Rectal smooth muscle tissue (tissue), 1 donor: Measurements from ENCODE around the gene RPL36A.
A peak's percentile ranks its signal among the peaks of the same experiment; 100 is the strongest.

Experiments used
- H3K27ac ChIP-seq: one replicate; pipeline ENCODE4 v1.7.0; 2013; ENCODE audit warnings: low read depth, low read length, inconsistent platforms
- H3K27me3 ChIP-seq: one replicate; pipeline ENCODE4 v1.7.0; 2013; ENCODE audit warnings: low read length; ENCODE audit not compliant: control insufficient read depth, insufficient read depth
- H3K36me3 ChIP-seq: one replicate; pipeline ENCODE4 v1.7.0; 2013; ENCODE audit warnings: low read length; ENCODE audit not compliant: control insufficient read depth, insufficient read depth
- H3K4me1 ChIP-seq: one replicate; pipeline ENCODE4 v1.7.0; 2013; ENCODE audit warnings: low read length; ENCODE audit not compliant: control insufficient read depth, insufficient read depth
- H3K4me3 ChIP-seq: one replicate; pipeline ENCODE4 v1.7.0; 2013; ENCODE audit warnings: low read length
- H3K9ac ChIP-seq: one replicate; pipeline ENCODE4 v1.7.0; 2013; ENCODE audit warnings: low read length

The RPL36A gene

GRCh38 chrX:101370888-101371504 is 19.8 kb upstream of the RPL36A start:
- no peak overlapping the region for H3K27ac ChIP-seq
- no peaks in the 10 kb centered on the region for H3K36me3 ChIP-seq
- H3K4me3 ChIP-seq: no peak overlapping the region
- H3K4me1 ChIP-seq: no peaks in the 10 kb centered on the region
- H3K27me3 ChIP-seq: no peaks in the 10 kb centered on the region
- no peak overlapping the region for H3K9ac ChIP-seq

GRCh38 chrX:101377547-101377946 is 13.3 kb upstream of the RPL36A start:
- Histone ChIP-seq H3K9ac (no peak overlapping the region), H3K4me3 (no peak overlapping the region), H3K36me3 (no peaks in the 10 kb centered on the region), H3K4me1 (no peaks in the 10 kb centered on the region), H3K27me3 (peaks cover 3% of the 10 kb centered on the region), H3K27ac (no peak overlapping the region)

GRCh38 chrX:101383679-101384205 is 7.1 kb upstream of the RPL36A start:
- Histone ChIP-seq H3K9ac (no peak overlapping the region), H3K4me3 (no peak overlapping the region), H3K36me3 (no peaks in the 10 kb centered on the region), H3K27me3 (no peaks in the 10 kb centered on the region), H3K4me1 (no peaks in the 10 kb centered on the region), H3K27ac (no peak overlapping the region)

- Histone ChIP-seq H3K36me3 (no peaks in the 10 kb centered on the region), H3K4me3 (peak overlapping the region; percentile 4), H3K27ac (no peak overlapping the region), H3K9ac (no peak overlapping the region), H3K4me1 (no peaks in the 10 kb centered on the region), H3K27me3 (no peaks in the 10 kb centered on the region)
Observed at GRCh38 chrX:101385026-101385684, 5.7 kb upstream of the RPL36A start.

- Histone ChIP-seq H3K27ac (no peak within 1 kb of the TSS), H3K27me3 (no peaks in the 10 kb centered on the region), H3K9ac (no peak within 1 kb of the TSS), H3K36me3 (no peaks in the 10 kb centered on the region), H3K4me1 (no peaks in the 10 kb centered on the region), H3K4me3 (peak within 1 kb of the TSS; percentile 32)
Observed at GRCh38 chrX:101385795-101386541, 4.8 kb upstream of the RPL36A start, which contains the start of gene BTK. Gene BTK, minus strand, starts transcription at chrX:101386191. Its CDS starts 10,907 bp downstream, at chrX:101375284.

- Histone ChIP-seq H3K27ac (no peak overlapping the region), H3K4me3 (no peak overlapping the region), H3K36me3 (no peaks in the 10 kb centered on the region), H3K4me1 (no peaks in the 10 kb centered on the region), H3K9ac (no peak overlapping the region), H3K27me3 (no peaks in the 10 kb centered on the region)
Observed at GRCh38 chrX:101386542-101386885, 4.3 kb upstream of the RPL36A start.

GRCh38 chrX:101388604-101389003 is 2.2 kb upstream of the RPL36A start:
- Histone ChIP-seq H3K9ac (no peak overlapping the region), H3K4me1 (no peaks in the 10 kb centered on the region), H3K27me3 (no peaks in the 10 kb centered on the region), H3K27ac (no peak overlapping the region), H3K36me3 (no peaks in the 10 kb centered on the region), H3K4me3 (no peak overlapping the region)

- Histone ChIP-seq H3K27ac (no peak overlapping the region), H3K36me3 (no peaks in the 10 kb centered on the region), H3K4me1 (no peaks in the 10 kb centered on the region), H3K4me3 (peak overlapping the region; percentile 65), H3K9ac (no peak overlapping the region), H3K27me3 (no peaks in the 10 kb centered on the region)
Observed at GRCh38 chrX:101391831-101392230, 1.0 kb downstream of the RPL36A start.

GRCh38 chrX:101393530-101394305 is 2.9 kb downstream of the RPL36A start:
- no peak overlapping the region for H3K4me3 ChIP-seq
- H3K27ac ChIP-seq: no peak overlapping the region
- H3K27me3 ChIP-seq: no peaks in the 10 kb centered on the region
- no peaks in the 10 kb centered on the region for H3K36me3 ChIP-seq
- no peaks in the 10 kb centered on the region for H3K4me1 ChIP-seq
- no peak overlapping the region for H3K9ac ChIP-seq

GRCh38 chrX:101394372-101394771 is 3.6 kb downstream of the RPL36A start:
- H3K36me3 ChIP-seq: no peaks in the 10 kb centered on the region
- H3K27ac ChIP-seq: no peak overlapping the region
- H3K4me1 ChIP-seq: no peaks in the 10 kb centered on the region
- H3K9ac ChIP-seq: no peak overlapping the region
- H3K4me3 ChIP-seq: no peak overlapping the region
- H3K27me3 ChIP-seq: no peaks in the 10 kb centered on the region

GRCh38 chrX:101395789-101396188 is 5.0 kb downstream of the RPL36A start:
- Histone ChIP-seq H3K9ac (no peak overlapping the region), H3K27ac (no peak overlapping the region), H3K4me1 (no peaks in the 10 kb centered on the region), H3K36me3 (no peaks in the 10 kb centered on the region), H3K4me3 (no peak overlapping the region), H3K27me3 (no peaks in the 10 kb centered on the region)

GRCh38 chrX:101397779-101398178 is 7.0 kb downstream of the RPL36A start:
- Histone ChIP-seq H3K27me3 (no peaks in the 10 kb centered on the region), H3K9ac (no peak overlapping the region), H3K27ac (no peak overlapping the region)

More at GRCh38 chrX:101397779-101398178, 7.0 kb downstream of the RPL36A start:
- Histone ChIP-seq H3K36me3 (no peaks in the 10 kb centered on the region), H3K4me1 (no peaks in the 10 kb centered on the region), H3K4me3 (no peak overlapping the region)
